Muscle layer of duodenum (tissue), 2 donors: ENCODE results near the gene SLC38A10.

ENCODE experiments used
- H3K27ac ChIP-seq: one replicate; pipeline ENCODE4 v1.7.0; 2013; ENCODE audit warnings: mild to moderate bottlenecking, low read length
- H3K27me3 ChIP-seq: one replicate; pipeline ENCODE4 v1.7.0; 2013; ENCODE audit warnings: low read depth, mild to moderate bottlenecking, control low read depth, low read length
- H3K36me3 ChIP-seq, 2 donors: one replicate each; pipeline ENCODE4 v1.7.0; 2013; ENCODE audit warnings: low read length in 2 of 2, control low read depth in 1 of 2, mild to moderate bottlenecking in 1 of 2; ENCODE audit not compliant: insufficient read depth in 2 of 2, control insufficient read depth in 1 of 2
- H3K4me1 ChIP-seq, 2 donors: one replicate each; pipeline ENCODE4 v1.7.0; 2013; ENCODE audit warnings: low read length in 2 of 2, mild to moderate bottlenecking in 2 of 2, control low read depth in 1 of 2, moderate library complexity in 1 of 2; ENCODE audit not compliant: insufficient read depth in 2 of 2, control insufficient read depth in 1 of 2
- H3K4me3 ChIP-seq, 2 donors: one replicate each; pipeline ENCODE4 v1.7.0; 2013; ENCODE audit warnings: low read length in 2 of 2, low read depth in 1 of 2, mild to moderate bottlenecking in 1 of 2
- H3K9me3 ChIP-seq, 2 donors: one replicate each; pipeline ENCODE4 v1.7.0; 2013; ENCODE audit warnings: low read length in 2 of 2, control low read depth in 1 of 2, mild to moderate bottlenecking in 1 of 2; ENCODE audit not compliant: control insufficient read depth in 1 of 2
- donor health status: healthy.

Gene SLC38A10

GRCh38 chr17:81247339-81247990, 47.6 kb downstream of the SLC38A10 start:
- Histone ChIP-seq H3K27me3 (no peaks in the 10 kb centered on the region), H3K9me3 (no peaks in the 10 kb centered on the region), H3K36me3 (peaks cover 0 to 29% of the 10 kb centered on the region in 2 donors), H3K4me3 (no peak overlapping the region), H3K4me1 (no peaks in the 10 kb centered on the region), H3K27ac (no peak overlapping the region)

- Histone ChIP-seq H3K4me3 (no peak overlapping the region), H3K4me1 (peaks cover 0 to 4% of the 10 kb centered on the region in 2 donors), H3K27me3 (no peaks in the 10 kb centered on the region), H3K36me3 (peaks cover 0 to 23% of the 10 kb centered on the region in 2 donors), H3K9me3 (no peaks in the 10 kb centered on the region), H3K27ac (no peak overlapping the region)
These were observed 48.3 kb downstream of the SLC38A10 start for GRCh38 chr17:81246679-81247338.

- peaks cover 0 to 24% of the 10 kb centered on the region in 2 donors for H3K36me3 ChIP-seq
- H3K4me3 ChIP-seq: no peak overlapping the region
- no peaks in the 10 kb centered on the region for H3K9me3 ChIP-seq
- no peak overlapping the region for H3K27ac ChIP-seq
- H3K4me1 ChIP-seq: peaks cover 0 to 9% of the 10 kb centered on the region in 2 donors
- H3K27me3 ChIP-seq: no peaks in the 10 kb centered on the region
These were observed 48.8 kb downstream of the SLC38A10 start for GRCh38 chr17:81246343-81246670.

- Histone ChIP-seq H3K4me1 (peaks cover 2 to 14% of the 10 kb centered on the region in 2 donors), H3K36me3 (peaks cover 0 to 20% of the 10 kb centered on the region in 2 donors), H3K27me3 (no peaks in the 10 kb centered on the region), H3K27ac (no peak overlapping the region), H3K9me3 (no peaks in the 10 kb centered on the region), H3K4me3 (no peak overlapping the region)
These were observed 49.3 kb downstream of the SLC38A10 start for GRCh38 chr17:81245665-81246342.

GRCh38 chr17:81245024-81245664, 50.0 kb downstream of the SLC38A10 start:
- Histone ChIP-seq H3K36me3 (peaks cover 0 to 14% of the 10 kb centered on the region in 2 donors), H3K4me3 (no peak overlapping the region), H3K27ac (no peak overlapping the region), H3K27me3 (no peaks in the 10 kb centered on the region), H3K9me3 (no peaks in the 10 kb centered on the region), H3K4me1 (peaks cover 5 to 20% of the 10 kb centered on the region in 2 donors)

- Histone ChIP-seq H3K4me1 (peaks cover 5 to 25% of the 10 kb centered on the region in 2 donors), H3K9me3 (no peaks in the 10 kb centered on the region), H3K36me3 (peaks cover 0 to 8% of the 10 kb centered on the region in 2 donors), H3K4me3 (no peak overlapping the region), H3K27ac (no peak overlapping the region), H3K27me3 (no peaks in the 10 kb centered on the region)
These were observed 50.6 kb downstream of the SLC38A10 start for GRCh38 chr17:81244358-81245023.

- H3K36me3 ChIP-seq: peaks cover 0 to 6% of the 10 kb centered on the region in 2 donors
- no peak overlapping the region for H3K4me3 ChIP-seq
- H3K9me3 ChIP-seq: no peaks in the 10 kb centered on the region
These were observed 51.8 kb downstream of the SLC38A10 start for GRCh38 chr17:81243333-81243664.

GRCh38 chr17:81242421-81243332, 52.4 kb downstream of the SLC38A10 start:
- Histone ChIP-seq H3K4me1 (peaks cover 11 to 33% of the 10 kb centered on the region in 2 donors), H3K36me3 (peaks cover 0 to 6% of the 10 kb centered on the region in 2 donors), H3K9me3 (no peaks in the 10 kb centered on the region), H3K4me3 (no peak overlapping the region), H3K27ac (no peak overlapping the region), H3K27me3 (no peaks in the 10 kb centered on the region)

More at GRCh38 chr17:81243333-81243664, 51.8 kb downstream of the SLC38A10 start:
- Histone ChIP-seq H3K4me1 (peaks cover 5 to 27% of the 10 kb centered on the region in 2 donors), H3K27ac (no peak overlapping the region), H3K27me3 (no peaks in the 10 kb centered on the region)

- H3K27ac ChIP-seq: no peak overlapping the region
- no peak overlapping the region for H3K4me3 ChIP-seq
- H3K27me3 ChIP-seq: no peaks in the 10 kb centered on the region
- H3K9me3 ChIP-seq: no peaks in the 10 kb centered on the region
- peaks cover 14 to 41% of the 10 kb centered on the region in 2 donors for H3K4me1 ChIP-seq
- H3K36me3 ChIP-seq: peaks cover 0 to 6% of the 10 kb centered on the region in 2 donors
These were observed 53.3 kb downstream of the SLC38A10 start for GRCh38 chr17:81241648-81242420.

GRCh38 chr17:81241203-81241602, 53.9 kb downstream of the SLC38A10 start:
- H3K4me1 ChIP-seq: peaks cover 14 to 47% of the 10 kb centered on the region in 2 donors
- no peak overlapping the region for H3K4me3 ChIP-seq
- no peaks in the 10 kb centered on the region for H3K9me3 ChIP-seq
- no peak overlapping the region for H3K27ac ChIP-seq
- no peaks in the 10 kb centered on the region for H3K27me3 ChIP-seq
- H3K36me3 ChIP-seq: peaks cover 0 to 9% of the 10 kb centered on the region in 2 donors
